Stimulated activated CD4-positive, alpha-beta T cell treated with anti-CD3 and anti-CD28 coated beads, Interleukin-1b, Interleukin-23, amount 100 ng/mL, for 4 hours (primary cell): Measurements from ENCODE around the gene PPARA.

Experiments used
- DNase-seq, 2 donors: peaks; one replicate each; pipeline ENCODE4 v3.0.0-alpha.2; 2020; ENCODE audit warnings: low read depth in 2 of 2

PPARA gene

DNA sequence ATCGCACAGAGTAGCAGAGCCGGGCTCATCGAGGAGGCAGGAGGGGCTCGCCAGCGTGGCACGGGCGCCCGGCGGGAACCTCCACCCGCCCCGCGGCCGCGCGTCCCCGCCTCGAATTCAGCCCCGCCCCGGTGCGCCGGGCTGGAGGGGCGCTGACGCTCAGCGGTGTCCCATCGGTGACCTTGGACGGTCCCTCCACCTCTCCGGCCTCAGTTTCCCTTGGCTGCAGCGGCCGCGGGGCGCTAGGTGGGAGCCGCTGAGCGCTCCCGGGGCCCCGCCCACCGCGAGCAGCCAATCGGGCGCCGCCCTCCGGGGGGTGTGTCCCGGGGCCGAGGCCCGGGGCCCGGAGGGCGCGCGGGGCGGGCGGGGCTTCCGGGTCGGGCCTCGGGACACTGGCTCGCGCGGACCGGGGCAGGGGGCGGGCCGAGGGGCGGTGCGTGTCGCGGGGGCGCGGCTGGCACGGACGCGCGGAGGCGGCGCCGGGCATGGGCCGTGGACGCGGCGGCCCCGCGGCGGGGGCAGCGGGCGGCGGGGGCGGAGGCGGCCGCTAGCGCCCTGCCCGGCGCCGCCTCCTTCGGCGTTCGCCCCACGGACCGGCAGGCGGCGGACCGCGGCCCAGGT is at the start of gene PPARA:
Gene PPARA, plus strand, starts transcription at position 493 of the 621 bp plus-strand sequence. CDS start 47,858 bp downstream, outside the sequence.
- peak; percentile 76 to 94 for DNase-seq

DNA sequence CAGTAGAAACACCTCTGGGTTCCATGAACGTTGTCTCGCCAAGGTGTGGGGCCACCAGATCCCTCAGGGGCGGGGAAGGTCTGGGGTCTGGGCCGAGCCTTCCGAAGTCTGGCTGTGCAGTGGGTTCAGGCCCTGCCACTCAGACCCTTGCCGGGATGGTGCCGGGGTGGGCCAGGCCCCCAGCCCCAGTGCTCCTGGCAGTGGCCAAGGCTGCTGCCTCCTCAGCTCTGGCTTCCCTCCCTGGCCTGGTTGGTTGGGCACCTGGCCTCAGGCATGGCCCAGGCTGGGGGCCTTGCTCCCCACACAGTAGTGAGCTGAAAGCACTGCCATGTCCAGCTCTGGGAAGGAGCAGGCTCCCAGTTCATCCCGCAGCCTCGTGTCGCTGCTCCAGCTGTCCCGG is 48.2 kb upstream of the PPARA start:
- DNase-seq, result no peak

DNA sequence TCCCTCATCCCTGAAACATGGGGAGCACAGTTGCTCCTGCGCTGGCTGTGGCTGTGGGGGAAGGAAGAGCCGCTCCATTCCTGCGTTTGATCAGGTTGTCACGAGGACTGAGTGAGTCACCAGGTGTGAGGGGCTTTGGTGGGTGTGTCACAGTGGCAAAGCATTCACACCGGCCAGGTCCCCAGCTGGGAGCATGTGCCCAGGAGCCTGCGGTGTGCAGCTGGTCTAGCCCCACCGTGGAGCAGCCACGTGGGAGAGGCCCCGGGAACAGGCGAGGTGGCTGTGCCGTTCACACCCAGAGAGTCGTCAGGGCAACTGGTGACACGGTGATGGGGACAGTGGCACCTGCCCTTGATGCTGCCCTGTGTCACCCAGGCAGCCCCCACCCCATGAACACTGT is 47.6 kb upstream of the PPARA start:
- no peak for DNase-seq

- DNase-seq, result no peak
Measured at GRCh38 chr22:46103181-46103580, 47.1 kb upstream of the PPARA start.

DNA sequence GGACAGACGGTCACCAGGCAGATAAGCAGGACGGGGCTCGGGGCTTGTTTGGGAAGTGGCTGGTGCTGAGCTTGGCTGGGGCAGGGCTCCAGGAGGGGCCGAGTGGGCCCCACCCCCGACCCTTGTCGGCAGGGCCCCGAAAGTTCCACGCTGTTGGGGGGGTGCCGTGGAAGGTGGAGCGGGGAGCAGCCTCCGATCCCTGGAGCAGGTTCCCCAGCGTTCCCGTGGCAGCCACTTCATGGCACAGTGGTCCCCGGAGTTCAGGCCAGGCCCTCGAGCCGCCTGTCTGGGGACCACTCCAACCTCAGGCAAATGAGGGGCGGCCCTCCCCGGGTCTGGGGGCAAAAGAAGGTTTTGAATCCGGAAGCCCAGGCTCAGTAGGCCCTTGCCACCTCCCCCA is 46.7 kb upstream of the PPARA start:
- DNase-seq, result no peak

- no peak for DNase-seq
Measured at GRCh38 chr22:46104170-46104880, 46.0 kb upstream of the PPARA start.

DNA sequence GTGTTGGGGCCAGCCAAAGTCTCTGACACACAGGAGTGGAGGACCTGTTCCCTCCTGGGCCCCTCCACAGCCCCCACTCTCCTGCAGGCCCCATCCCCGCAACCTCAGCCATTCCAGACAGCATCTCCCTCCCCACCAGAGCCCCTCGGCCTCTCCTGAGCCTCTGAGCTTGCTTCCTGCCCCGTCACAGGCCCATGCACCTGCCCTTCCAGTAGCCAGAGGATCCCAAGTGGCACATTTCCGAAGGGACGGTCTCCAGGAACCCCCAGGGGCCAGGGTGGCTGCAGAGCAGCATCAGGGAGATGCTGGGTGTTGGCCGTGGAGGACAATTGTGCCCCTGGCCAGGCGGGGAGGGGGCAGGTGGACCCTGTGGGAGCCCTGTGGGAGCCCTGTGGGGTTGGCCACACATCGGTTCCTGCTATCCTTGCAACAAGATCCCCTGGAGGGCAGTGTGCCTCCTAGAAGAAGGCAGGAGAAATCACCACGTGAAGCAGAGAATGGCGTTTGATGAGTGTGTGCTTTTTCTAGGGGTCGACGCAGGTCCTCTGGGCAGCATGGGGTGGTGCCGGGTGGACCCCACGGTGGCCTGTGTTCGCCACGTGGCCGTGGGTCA is 45.3 kb upstream of the PPARA start:
- DNase-seq, result no peak

DNA sequence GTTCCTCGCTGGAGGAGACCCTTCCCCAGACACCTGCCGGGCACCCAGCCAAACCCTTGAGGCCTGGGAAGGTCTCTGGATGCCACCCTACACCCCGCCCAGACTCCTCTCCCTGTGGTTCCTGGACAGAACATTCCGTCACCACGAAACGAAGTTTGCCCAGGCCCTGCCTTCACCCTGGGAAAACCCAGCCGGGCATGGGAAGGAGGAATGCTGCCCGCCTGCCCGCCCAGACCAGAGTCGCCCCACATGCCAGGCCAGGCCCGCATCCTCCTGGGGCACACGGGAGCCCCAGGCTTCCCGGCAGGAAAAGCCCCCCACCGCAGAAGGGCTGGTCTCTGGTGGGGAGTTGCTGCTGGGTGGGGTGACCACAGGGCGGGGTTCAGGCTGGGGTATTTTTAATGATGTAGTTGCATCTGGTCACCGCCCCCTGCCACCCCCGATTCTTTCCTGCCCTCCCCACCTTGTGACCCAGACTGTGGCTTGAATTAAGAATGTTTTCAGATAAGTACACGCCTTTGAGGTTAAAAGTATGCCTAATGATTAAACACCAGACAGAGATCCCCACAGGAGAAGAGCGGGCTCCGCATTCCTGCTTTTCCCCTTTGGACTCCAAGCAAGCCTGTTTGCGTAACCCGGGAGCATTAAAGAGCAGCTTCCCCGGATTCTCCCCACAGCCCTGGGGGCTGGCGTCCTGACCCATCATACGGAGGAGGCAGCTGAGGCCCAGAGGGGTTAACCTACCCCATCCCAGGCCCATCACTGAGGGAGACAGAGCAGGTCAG is 44.6 kb upstream of the PPARA start:
- DNase-seq, result no peak

GRCh38 chr22:46106279-46107022 is 43.9 kb upstream of the PPARA start:
- no peak for DNase-seq

GRCh38 chr22:46107089-46107664 is 43.1 kb upstream of the PPARA start:
- no peak for DNase-seq

DNA sequence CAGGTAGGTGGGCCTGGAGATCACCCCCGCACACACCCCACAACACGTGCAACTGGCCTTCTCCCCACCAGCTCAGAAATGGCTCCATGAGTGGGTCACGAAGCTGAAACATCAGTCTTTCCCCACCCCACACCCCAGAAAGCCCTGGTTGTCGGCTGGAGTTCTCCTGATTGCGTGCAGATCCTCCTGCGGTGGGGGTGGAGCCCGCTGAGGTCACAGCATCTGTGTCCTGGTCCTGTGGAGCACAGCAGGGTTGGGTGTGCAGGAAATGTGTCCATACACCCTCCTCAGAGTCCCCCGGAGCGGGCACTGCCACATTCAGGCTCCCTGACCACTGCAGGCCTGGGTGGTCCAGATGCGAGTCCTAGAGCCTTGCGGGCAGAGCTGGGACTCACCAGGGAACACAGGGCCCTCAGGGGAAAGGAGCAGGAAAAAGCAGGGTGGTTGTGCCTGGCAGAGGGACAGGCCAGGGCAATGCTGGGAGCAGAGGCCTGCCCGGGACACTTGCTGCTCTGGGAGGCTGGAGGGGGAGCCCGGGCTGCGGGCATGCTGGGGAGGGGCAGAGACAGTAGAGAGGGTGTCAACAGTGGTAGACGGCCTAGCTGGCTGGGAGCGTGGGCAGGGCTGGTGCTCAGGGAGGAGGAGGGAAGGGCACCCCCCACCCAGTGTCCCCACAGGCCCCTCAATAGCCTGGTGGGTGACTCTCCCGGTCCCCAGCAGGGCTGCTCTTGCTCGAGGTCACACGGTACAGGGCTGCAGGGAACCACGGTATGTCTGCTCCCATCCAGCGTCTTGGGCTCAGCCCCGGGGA is 42.4 kb upstream of the PPARA start:
- no peak for DNase-seq

DNA sequence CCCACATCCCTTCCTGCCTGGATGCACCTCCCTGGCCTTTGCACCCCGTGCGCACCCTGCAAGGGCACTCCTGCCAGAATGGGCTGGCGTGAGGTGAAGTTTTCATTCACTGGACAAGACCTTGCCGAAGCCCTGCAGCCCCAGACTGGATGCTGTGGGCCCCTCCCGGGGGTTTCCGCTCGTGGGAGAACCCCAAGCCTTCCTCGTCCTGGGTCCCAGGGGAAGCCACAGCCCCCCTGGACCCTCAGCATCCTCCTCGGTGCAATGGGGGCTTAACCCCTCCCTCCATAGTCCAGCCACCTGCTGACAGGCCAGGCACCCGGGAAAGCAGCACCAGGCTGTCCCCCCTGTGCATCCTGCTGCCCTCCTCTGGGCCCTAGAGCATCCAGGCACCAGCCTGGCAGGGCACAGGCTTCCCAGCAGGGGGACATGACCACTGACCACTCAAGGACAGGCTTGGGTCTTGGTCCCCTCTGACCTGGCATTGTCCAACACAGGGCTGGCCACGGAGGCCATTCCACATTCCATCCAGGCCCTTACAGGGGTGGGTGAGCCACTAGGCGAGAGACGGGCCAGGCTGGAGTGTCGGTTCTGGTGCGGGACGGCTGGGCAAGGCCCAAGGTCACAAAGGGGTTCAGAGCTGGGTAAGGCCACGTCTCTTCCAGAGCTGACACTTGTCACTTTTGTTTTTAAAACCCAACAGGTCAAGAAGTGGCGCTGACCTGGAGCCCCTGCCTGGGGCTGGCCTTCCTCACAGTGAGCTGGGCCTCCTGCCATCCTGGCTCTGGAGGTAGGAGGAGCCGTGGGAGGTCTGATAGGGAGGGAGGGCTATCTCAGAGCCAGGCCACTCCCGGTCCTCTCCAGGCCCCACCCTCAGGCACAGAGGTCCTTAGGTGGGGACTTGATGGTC is 41.5 kb upstream of the PPARA start:
- no peak for DNase-seq

- DNase-seq, result no peak
Measured at GRCh38 chr22:46109474-46110003, 40.8 kb upstream of the PPARA start.

- no peak for DNase-seq
Measured at GRCh38 chr22:46110215-46110614, 40.1 kb upstream of the PPARA start.

GRCh38 chr22:46111645-46112306 is 38.5 kb upstream of the PPARA start:
- DNase-seq, result no peak

- no peak for DNase-seq
Measured at GRCh38 chr22:46112405-46112804, 37.9 kb upstream of the PPARA start.

GRCh38 chr22:46113110-46113909 is 37.0 kb upstream of the PPARA start:
- DNase-seq, result no peak
